ENCODE measurements around the gene C17orf78. TPM values are rescaled to one million over a fixed set of nuclear protein-coding genes. Genes with fewer than 3 reads are reported as not detected.
"Not testable (repeated sequence)": the region's sequence is repeated elsewhere in the genome, so short reads cannot be mapped to it uniquely, and the experiment has no call there.

Gene C17orf78
- total RNA-seq, 1 experiment from 2014 or later, result not detected

GRCh38 chr17:37438141-37438540 is 62.4 kb downstream of the C17orf78 start:
- Mint-ChIP-seq H3K36me3 (ENCODE audit: insufficient read depth, unreplicated experiment) (peaks cover 72% of the 10 kb centered on the region), H3K9me3 (ENCODE audit: unreplicated experiment) (no peaks in the 10 kb centered on the region), H3K4me3 (ENCODE audit: unreplicated experiment) (no peak overlapping the region), H3K4me1 (ENCODE audit: insufficient read depth, unreplicated experiment) (no peaks in the 10 kb centered on the region), H3K27ac (ENCODE audit: low read depth, unreplicated experiment) (peak overlapping the region; percentile 49), H3K27me3 (ENCODE audit: insufficient read depth, unreplicated experiment) (no peaks in the 10 kb centered on the region)
- intact Hi-C loops (cut with micrococcal nuclease), result no loop called here
- CTCF ChIA-PET, result interaction anchor here (0.6 to 2.1 kb wide), 5 partner anchors 9 to 31 kb away, joined by 3 to 6 read pairs (median 5); no protein-coding TSS in a partner anchor
- DNase-seq (ENCODE audit: unreplicated experiment), result no peak
- BruUV-seq (replicated peaks), result no TSS peak
- no peak for TF ChIP-seq CTCF (IDR thresholded peaks at IDR 0.05; ENCODE audit: unreplicated experiment)
- POLR2A ChIA-PET, result interaction anchor here (1.4 to 2.6 kb wide), 5 partner anchors 8 to 53 kb away, joined by 4 to 10 read pairs (median 8); no protein-coding TSS in a partner anchor

- CTCF ChIA-PET, result interaction anchor here (0.6 to 0.7 kb wide), 3 partner anchors 11 to 784 kb away, joined by 3 read pairs; no protein-coding TSS in a partner anchor
- POLR2A ChIA-PET, result interaction anchor here (0.7 to 3.1 kb wide), 3 partner anchors 10 to 130 kb away, joined by 3 to 11 read pairs (median 3); no protein-coding TSS in a partner anchor
These were observed 64.6 kb downstream of the C17orf78 start for GRCh38 chr17:37440424-37440823.

GRCh38 chr17:37441369-37442014 is 65.7 kb downstream of the C17orf78 start:
- CTCF ChIA-PET, result interaction anchor here (0.6 kb wide), 2 partner anchors 56 to 59 kb away, joined by 3 read pairs; no protein-coding TSS in a partner anchor
- intact Hi-C loops (cut with micrococcal nuclease); H3K4me3 Mint-ChIP-seq (ENCODE audit: unreplicated experiment); H3K9me3 Mint-ChIP-seq (ENCODE audit: unreplicated experiment); H3K27me3 Mint-ChIP-seq (ENCODE audit: insufficient read depth, unreplicated experiment); H3K27ac Mint-ChIP-seq (ENCODE audit: low read depth, unreplicated experiment); BruUV-seq (replicated peaks); H3K4me1 Mint-ChIP-seq (ENCODE audit: insufficient read depth, unreplicated experiment); DNase-seq (ENCODE audit: unreplicated experiment): not testable (repeated sequence)
- POLR2A ChIA-PET, result interaction anchor here (0.6 to 3.1 kb wide), 4 partner anchors 9 to 204 kb away, joined by 3 to 11 read pairs (median 4); no protein-coding TSS in a partner anchor
- peaks cover 82% of the 10 kb centered on the region for H3K36me3 Mint-ChIP-seq (ENCODE audit: insufficient read depth, unreplicated experiment)

More at GRCh38 chr17:37440424-37440823, 64.6 kb downstream of the C17orf78 start:
- Mint-ChIP-seq H3K4me1 (ENCODE audit: insufficient read depth, unreplicated experiment) (no peaks in the 10 kb centered on the region), H3K36me3 (ENCODE audit: insufficient read depth, unreplicated experiment) (peaks cover 85% of the 10 kb centered on the region), H3K4me3 (ENCODE audit: unreplicated experiment) (no peak overlapping the region), H3K27me3 (ENCODE audit: insufficient read depth, unreplicated experiment) (no peaks in the 10 kb centered on the region), H3K27ac (ENCODE audit: low read depth, unreplicated experiment) (no peak overlapping the region), H3K9me3 (ENCODE audit: unreplicated experiment) (no peaks in the 10 kb centered on the region)
- no peak for TF ChIP-seq CTCF (IDR thresholded peaks at IDR 0.05; ENCODE audit: unreplicated experiment)
- no TSS peak for BruUV-seq (replicated peaks)
- no peak for DNase-seq (ENCODE audit: unreplicated experiment)
- intact Hi-C loops (cut with micrococcal nuclease), result no loop called here

Other genes starting within 250 kb of the C17orf78 start
- gene ACACA, start 30.9 kb downstream of the C17orf78 start, total RNA-seq (2022), result 88.6 and 100 TPM in 2 replicates
- gene TADA2A, start 30.9 kb downstream of the C17orf78 start, total RNA-seq (2022), result 25.3 and 31.3 TPM in 2 replicates
- 31.7 and 39.4 TPM in 2 replicates for gene DUSP14, start 113.9 kb downstream of the C17orf78 start, total RNA-seq (2022)
- gene SYNRG, start 233.4 kb downstream of the C17orf78 start, total RNA-seq (2022), result 18.0 and 26.8 TPM in 2 replicates